ENCODE data around the gene PLEKHG3.

The PLEKHG3 gene

GRCh38 chr14:64681796-64682710 lies 22.2 kb upstream of the PLEKHG3 start:
- TF ChIP-seq CTCF (IDR thresholded peaks at IDR 0.05; ENCODE audit: extremely low read depth, missing control alignments): no peak
- DNase-seq (ENCODE audit: low spot score): no peak

GRCh38 chr14:64682843-64683242 lies 21.4 kb upstream of the PLEKHG3 start:
- TF ChIP-seq CTCF (IDR thresholded peaks at IDR 0.05; ENCODE audit: extremely low read depth, missing control alignments): no peak
- no peak for DNase-seq (ENCODE audit: low spot score)

GRCh38 chr14:64683264-64683663 lies 21.0 kb upstream of the PLEKHG3 start:
- TF ChIP-seq CTCF (IDR thresholded peaks at IDR 0.05; ENCODE audit: extremely low read depth, missing control alignments): no peak
- DNase-seq (ENCODE audit: low spot score): no peak

- no peak for TF ChIP-seq CTCF (IDR thresholded peaks at IDR 0.05; ENCODE audit: extremely low read depth, missing control alignments)
- DNase-seq (ENCODE audit: low spot score): no peak
Measured at GRCh38 chr14:64684091-64684490, 20.1 kb upstream of the PLEKHG3 start.

GRCh38 chr14:64685371-64686281 lies 18.6 kb upstream of the PLEKHG3 start:
- DNase-seq (ENCODE audit: low spot score): no peak

GRCh38 chr14:64686282-64686615 lies 18.0 kb upstream of the PLEKHG3 start:
- no peak for DNase-seq (ENCODE audit: low spot score)

More at GRCh38 chr14:64685371-64686281, 18.6 kb upstream of the PLEKHG3 start:
- no peak for TF ChIP-seq CTCF (IDR thresholded peaks at IDR 0.05; ENCODE audit: extremely low read depth, missing control alignments)

More at GRCh38 chr14:64686282-64686615, 18.0 kb upstream of the PLEKHG3 start:
- no peak for TF ChIP-seq CTCF (IDR thresholded peaks at IDR 0.05; ENCODE audit: extremely low read depth, missing control alignments)
